NCI-H2029 treated with DMSO at 0.1 percent for 48 hours (cell line): ENCODE data around the gene SF3B5.
"Not testable (repeated sequence)": the region's sequence is repeated elsewhere in the genome, so short reads cannot be mapped to it uniquely, and the experiment has no call there.

Source experiments
- DNase-seq: peaks from one replicate; lab custom pipeline; 2025; lab: John Stamatoyannopoulos, UW

SF3B5 gene

DNA sequence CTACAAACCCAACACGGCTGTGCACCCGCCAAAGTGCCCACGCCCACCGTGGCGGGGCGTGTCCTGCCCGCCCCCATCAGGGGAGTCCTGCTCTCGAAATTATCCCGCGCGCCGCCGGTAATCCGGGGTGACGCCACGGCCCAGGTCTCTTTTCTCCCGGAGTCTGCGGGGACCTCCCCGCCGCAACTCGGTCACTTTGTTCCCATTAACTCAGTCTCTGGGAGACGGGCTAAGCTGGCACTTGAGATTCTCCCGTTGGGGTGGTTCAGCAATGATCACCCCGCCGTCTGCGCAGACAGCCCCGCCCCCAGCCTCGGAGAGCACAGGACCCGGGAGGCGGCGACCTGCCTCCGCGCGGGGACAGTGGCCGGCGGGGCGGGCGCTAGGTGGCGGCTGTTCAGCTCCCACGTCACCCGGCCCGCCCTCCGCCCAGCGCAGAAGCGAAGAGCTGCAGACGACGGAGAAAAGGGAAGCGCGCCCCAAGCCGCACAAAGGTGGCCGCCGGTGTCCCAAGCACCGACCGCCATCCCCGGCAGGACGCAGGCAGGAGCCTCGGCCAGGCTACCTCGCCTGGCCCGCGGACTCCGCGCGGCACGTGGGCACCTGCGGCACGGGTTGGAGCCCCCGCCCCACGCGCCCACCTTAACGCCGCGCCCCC lies 31.5 kb downstream of the SF3B5 start:
- DNase-seq = no peak

DNA sequence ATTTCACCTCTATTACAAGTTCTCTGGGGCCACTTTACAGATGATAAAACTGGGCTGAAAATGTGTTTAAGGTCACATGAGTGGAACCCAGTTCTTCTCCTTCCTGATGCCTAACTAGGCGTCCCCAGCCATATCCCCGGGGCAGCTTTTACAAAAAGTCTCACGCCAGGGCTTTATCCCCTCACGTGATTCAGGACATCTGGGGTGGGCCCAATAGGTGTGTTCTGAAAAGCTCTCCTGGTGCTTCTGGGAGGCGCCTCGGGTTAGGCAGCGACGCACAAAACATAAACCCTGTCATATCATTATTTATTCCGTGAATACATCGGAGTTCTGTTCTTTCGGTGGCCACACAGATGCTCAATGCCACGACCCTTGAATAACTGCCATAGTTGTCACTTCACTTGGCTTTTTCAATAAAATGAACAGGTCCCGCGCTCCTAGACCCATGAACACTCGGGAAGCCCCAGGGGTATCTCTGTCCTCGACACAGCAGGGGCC lies 32.1 kb downstream of the SF3B5 start:
- DNase-seq = no peak

DNA sequence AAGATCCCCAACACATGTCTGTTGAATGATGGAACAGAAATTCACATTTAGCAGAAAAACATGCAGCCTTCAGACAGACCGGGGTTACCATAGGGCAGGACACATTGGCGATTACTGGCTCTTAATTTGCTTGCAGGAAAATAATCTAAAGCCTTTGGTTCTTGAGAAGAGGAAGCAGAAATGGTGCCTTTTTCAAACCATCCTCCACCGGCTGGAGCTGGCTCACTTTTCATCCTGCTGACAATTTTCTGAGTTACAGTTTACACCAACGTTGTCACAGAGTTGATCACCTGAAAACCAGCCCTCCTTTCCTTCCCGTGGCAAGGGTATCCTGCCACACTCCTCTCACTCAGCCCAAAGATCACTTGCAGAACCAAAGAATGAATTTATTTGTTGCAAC lies 32.6 kb downstream of the SF3B5 start:
- no peak for DNase-seq

DNA sequence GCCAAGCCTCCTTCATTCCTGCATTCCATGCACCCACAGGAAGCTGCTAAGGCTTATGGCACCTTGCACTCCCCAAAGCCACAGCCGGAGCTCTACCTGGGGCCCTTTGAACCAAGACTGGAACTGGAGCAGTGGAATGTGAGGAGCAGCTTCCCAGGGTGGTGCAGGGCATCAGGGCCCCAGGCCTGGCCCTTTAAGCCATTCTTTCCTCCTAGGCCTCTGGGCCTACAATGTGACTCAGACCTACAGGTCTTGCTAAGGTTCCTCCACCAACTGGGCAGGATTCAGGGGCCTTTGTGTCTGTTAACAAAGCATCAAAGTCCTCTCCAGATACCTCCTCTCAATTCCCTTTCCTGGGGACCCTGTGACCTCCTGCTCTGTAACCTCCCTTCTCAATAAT lies 36.2 kb downstream of the SF3B5 start:
- DNase-seq = no peak

DNA sequence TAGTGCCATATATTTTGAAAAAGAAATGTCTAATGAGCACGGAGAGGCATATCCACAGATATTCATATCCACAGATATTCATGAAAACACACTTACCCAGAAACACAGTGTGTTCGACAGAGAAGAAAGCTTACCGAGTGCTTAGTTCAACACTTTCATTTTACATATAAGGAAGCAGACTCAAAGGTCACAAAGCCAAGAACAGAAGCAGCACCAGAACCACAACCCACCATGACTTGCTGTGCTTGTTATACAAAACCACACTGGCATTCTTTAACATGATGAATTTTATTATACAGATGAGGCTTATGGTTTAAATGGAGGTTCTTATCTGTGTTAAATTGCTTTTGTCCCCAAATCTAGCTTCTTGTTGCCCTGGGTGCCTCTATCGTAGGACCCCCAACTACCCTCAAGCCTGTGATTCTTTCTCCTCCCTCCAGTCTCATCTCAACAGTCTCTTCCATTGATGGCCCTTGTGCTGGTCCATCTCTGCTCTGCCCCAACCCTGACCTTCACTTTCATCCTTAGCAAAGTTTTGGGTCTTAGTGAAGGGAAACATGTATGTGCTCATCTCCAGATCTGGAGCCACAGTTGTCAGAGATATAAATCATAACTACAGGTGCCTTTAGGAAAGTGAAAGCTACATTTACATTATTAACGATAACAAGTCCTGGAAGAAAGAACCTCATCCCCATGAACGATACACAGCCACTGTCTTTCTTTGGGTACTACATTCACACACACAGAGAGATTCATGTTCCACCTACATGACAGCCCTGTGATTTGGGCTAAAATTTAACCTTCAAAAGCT lies 40.0 kb downstream of the SF3B5 start:
- no peak for DNase-seq

DNA sequence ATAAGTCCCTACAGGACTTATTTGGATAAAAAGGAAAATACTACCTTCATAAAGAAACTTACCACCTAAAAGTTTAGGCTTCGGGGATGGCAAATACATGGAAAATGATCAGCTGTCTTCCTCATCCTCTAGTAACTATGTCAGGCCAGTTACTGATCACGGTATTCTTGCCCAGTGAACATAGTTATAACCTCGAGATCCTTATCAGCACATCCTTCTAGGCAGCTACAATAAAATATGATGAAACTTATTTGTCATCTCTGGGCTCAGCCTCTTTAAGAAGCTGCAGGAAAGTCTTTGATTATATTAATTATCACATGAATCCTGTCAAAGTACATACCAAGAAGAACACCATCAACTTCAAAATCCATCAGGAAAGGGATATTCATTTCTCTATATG lies 41.8 kb downstream of the SF3B5 start:
- DNase-seq = no peak

DNA sequence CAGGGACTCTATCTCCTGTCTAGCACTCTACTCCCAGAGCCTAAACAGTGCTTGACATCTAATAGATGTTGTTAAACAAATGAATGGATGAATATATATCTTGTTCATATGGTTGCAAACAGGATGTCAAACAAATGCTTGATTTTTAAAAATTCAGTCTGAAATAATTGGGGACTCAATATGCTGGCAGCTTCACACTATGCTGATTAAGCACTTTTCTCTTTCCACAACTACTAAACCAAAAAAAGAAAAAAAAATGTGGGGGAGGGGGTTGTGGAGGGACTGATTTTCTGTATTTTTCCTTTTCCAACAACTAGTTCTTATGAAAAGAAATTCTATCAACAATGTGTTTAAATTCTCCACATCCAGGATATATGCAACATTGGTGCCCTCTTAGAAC lies 42.9 kb downstream of the SF3B5 start:
- DNase-seq = no peak

DNA sequence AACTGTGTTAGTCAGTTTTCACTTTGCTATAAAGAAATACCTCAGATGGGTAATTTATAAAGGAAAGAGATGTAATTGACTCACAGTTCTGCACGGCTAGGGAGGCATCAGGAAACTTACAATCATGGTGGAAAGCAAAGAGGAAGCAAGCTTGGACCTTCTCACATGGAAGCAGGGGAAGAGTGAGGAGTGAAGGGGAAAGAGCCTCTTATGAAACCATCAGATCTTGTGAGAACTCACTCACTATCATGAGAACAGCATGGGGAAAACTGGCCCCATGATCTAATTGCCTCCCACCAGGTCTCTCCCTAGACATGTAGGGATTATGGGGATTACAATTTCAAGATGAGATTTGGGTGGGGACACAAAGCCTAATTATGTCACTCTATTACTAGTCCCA lies 46.0 kb downstream of the SF3B5 start:
- DNase-seq = no peak

DNA sequence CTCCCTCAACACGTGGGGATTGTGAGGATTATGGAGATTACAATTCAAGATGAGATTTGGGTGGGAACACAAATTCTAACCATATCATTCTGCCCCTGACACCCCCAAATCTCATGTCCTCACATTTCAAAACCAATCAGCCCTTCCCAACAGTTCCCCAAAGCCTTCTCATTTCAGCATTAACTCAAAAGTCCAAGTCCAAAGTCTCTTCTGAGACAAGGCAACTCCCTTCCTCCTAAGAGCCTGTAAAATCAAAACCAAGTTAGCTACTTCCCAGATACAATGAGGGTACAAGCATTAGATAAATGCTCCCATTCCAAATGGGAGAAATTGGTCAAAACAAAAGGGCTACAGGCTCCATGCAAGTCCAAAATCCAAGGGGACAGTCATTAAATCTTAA lies 47.7 kb downstream of the SF3B5 start:
- DNase-seq = no peak

DNA sequence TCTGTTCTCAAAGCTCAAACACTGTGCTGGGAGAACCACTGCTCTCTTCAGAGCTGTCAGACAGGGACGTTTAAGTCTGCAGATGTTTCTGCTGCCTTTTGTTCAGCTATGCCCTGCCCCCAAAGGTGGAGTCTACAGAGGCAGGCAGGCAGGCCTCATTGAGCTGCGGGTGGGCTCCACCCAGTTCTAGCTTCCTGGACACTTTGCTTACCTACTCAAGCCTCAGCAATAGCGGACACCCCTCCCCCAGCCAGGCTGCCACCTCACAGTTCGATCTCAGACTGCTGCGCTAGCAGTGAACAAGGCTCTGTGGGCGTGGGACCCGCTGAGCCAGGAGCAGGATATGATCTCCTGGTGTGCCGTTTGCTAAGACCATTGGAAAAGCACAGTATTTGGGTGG lies 48.7 kb downstream of the SF3B5 start:
- DNase-seq = not testable (repeated sequence)

DNA sequence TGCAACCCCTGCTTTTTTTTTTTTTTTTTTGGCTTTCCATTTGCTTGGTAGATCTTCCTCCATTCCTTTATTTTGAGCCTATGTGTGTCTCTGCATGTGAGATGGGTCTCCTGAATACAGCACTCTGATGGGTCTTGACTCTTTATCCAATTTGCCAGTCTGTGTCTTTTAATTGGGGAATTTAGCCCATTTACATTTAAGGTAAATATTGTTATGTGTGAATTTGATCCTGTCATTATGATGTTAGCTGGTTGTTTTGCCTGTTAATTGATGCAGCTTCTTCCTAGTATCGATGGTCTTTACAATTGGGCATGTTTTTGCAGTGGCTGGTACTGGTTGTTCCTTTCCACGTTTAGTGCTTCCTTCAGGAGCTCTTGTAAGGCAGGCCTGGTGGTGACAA lies 50.4 kb downstream of the SF3B5 start:
- DNase-seq = not testable (repeated sequence)
